Peyer's patch (tissue), 4 donors: Measurements from ENCODE around the gene GPR21. TPM values are rescaled to one million over a fixed set of nuclear protein-coding genes. Genes with fewer than 3 reads are reported as not detected.

Source experiments
- DNase-seq, 3 donors: peaks; one replicate each; pipeline ENCODE4 v3.0.0-alpha.2; 2017 to 2019
- H3K27ac ChIP-seq, 4 donors: fragments of 200-600 bp; sonication (generic); one replicate each; pipeline ENCODE4 v1.5.1; 2016 to 2019
- H3K27me3 ChIP-seq, 2 donors: fragments of 200-600 bp; sonication (generic); one replicate each; pipeline ENCODE4 v1.5.1; 2019
- H3K36me3 ChIP-seq, 3 donors: fragments of 200-600 bp; sonication (generic); one replicate each; pipeline ENCODE4 v1.5.1; 2016 to 2019
- H3K4me1 ChIP-seq, 4 donors: fragments of 200-600 bp; sonication (generic); one replicate each; pipeline ENCODE4 v1.5.1; 2016 to 2019
- H3K4me3 ChIP-seq, 4 donors: fragments of 200-600 bp; sonication (generic); 1 replicate in 3 of 4; 2 replicates in 1 of 4; pipeline ENCODE4 v1.5.1; 2016 to 2019; ENCODE audit warnings: mild to moderate bottlenecking in 1 of 4
- H3K9me3 ChIP-seq, 4 donors: fragments of 200-600 bp; sonication (generic); one replicate each; pipeline ENCODE4 v1.5.1; 2016 to 2019; ENCODE audit warnings: mild to moderate bottlenecking in 1 of 4
- POLR2A ChIP-seq, 2 donors: fragments of 450-650 bp; IDR thresholded peaks; one replicate each; pipeline ENCODE4 v1.5.1; 2017; ENCODE audit warnings: antibody characterized with exemption in 2 of 2, mild to moderate bottlenecking in 2 of 2, moderate library complexity in 2 of 2
- total RNA-seq, 4 donors: library from RNA; depleted of rRNA; stranded (reverse); fragments of >200 nt; gene quantifications; one replicate each; pipeline ENCODE4 v1.1.0, GENCODE V29; 2016
- TF ChIP-seq, protein P1 (sequence below), 6 experiments: fragments of 450-650 bp in 4 of 6; fragments of 200-600 bp in 2 of 6; sonication (generic) in 1 of 6; IDR thresholded peaks; one replicate each; pipeline ENCODE4 v1.5.1; 2017 to 2019; ENCODE audit warnings: antibody characterized with exemption in 6 of 6, mild to moderate bottlenecking in 3 of 6, moderate library complexity in 1 of 6

The GPR21 gene
- total RNA-seq, 4 donors from 2014 or later: 1.9 to 2.5 (median 1.9) TPM; not detected in 1

DNA sequence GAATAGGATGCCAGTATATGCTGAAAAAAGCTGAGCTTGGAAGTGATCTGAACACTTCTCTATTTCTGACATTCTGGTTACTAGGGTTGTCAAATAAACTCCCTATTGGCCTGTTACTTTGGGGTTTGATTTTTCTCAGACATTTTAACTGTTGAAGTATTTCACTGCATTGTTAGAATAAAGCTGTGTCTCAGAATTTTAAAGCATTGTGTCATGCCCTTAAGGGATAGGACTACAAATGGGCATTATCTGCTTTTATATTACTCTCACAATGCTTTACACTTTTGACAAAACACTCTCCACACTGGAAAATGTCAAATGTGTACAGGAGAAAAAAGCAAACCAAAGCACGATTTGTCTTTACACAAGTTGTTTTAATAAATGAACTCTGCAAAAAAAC is 16.8 kb upstream of the GPR21 start:
- no peak overlapping the region for H3K27ac ChIP-seq
- DNase-seq: no peak
- TF ChIP-seq, protein P1, sequence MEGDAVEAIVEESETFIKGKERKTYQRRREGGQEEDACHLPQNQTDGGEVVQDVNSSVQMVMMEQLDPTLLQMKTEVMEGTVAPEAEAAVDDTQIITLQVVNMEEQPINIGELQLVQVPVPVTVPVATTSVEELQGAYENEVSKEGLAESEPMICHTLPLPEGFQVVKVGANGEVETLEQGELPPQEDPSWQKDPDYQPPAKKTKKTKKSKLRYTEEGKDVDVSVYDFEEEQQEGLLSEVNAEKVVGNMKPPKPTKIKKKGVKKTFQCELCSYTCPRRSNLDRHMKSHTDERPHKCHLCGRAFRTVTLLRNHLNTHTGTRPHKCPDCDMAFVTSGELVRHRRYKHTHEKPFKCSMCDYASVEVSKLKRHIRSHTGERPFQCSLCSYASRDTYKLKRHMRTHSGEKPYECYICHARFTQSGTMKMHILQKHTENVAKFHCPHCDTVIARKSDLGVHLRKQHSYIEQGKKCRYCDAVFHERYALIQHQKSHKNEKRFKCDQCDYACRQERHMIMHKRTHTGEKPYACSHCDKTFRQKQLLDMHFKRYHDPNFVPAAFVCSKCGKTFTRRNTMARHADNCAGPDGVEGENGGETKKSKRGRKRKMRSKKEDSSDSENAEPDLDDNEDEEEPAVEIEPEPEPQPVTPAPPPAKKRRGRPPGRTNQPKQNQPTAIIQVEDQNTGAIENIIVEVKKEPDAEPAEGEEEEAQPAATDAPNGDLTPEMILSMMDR (IDR thresholded peaks at IDR 0.05): no peak
- no peak for TF ChIP-seq POLR2A (IDR thresholded peaks at IDR 0.05)
- H3K36me3 ChIP-seq: peaks cover 0 to 70% (median 0%) of the 10 kb centered on the region in 3 donors
- H3K4me3 ChIP-seq: no peak overlapping the region
- no peaks in the 10 kb centered on the region for H3K27me3 ChIP-seq
- H3K4me1 ChIP-seq: no peaks in the 10 kb centered on the region
- H3K9me3 ChIP-seq: no peaks in the 10 kb centered on the region

DNA sequence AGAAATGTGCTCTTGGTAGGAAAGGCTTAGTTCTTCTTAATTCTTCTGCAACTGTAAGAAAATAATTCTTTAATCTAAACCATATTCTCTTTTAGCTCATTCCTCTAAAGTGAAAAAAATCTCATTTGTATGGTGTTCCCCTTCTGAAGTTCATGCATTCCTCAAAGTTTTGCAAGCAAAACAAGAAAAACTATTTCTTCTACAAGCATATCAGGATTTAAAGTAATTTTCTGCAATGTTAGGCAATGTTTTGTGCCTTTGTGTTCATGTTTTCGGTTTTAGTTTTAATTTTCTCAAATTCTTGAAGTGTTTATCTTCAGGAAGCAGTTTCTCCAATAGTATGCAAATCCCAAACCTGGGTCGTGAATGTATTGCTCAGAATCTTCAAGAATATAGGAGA is 12.7 kb upstream of the GPR21 start:
- Histone ChIP-seq H3K9me3 (no peaks in the 10 kb centered on the region), H3K4me3 (no peak overlapping the region), H3K27me3 (no peaks in the 10 kb centered on the region), H3K4me1 (no peaks in the 10 kb centered on the region), H3K36me3 (peaks cover 0 to 60% (median 0%) of the 10 kb centered on the region in 3 donors), H3K27ac (no peak overlapping the region)
- no peak for DNase-seq
- TF ChIP-seq POLR2A (IDR thresholded peaks at IDR 0.05): no peak
- TF ChIP-seq, protein P1 (IDR thresholded peaks at IDR 0.05): no peak

DNA sequence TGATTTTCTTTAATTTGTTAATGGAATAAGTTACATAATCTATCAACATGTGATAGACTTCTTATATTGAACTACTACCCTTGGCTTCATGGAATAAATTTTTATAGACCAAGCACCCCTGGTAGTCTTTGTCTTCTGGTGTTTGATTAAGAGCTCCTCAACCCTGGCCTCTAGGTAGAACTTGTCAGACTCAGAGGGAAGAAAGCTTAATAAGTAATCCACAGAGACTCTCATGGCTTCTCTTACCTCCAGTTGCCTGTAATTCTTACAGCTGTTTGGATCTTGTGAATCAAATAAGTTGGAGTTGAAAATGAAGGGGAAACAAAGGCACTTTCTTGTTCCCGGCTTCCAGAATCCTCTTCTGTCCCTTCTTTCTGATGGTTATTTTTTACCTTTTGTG is 7.0 kb upstream of the GPR21 start:
- Histone ChIP-seq H3K36me3 (peaks cover 0 to 29% (median 0%) of the 10 kb centered on the region in 3 donors), H3K27me3 (no peaks in the 10 kb centered on the region), H3K4me3 (no peak overlapping the region), H3K27ac (no peak overlapping the region), H3K4me1 (no peaks in the 10 kb centered on the region), H3K9me3 (no peaks in the 10 kb centered on the region)
- DNase-seq: no peak
- TF ChIP-seq POLR2A (IDR thresholded peaks at IDR 0.05): no peak
- TF ChIP-seq, protein P1 (IDR thresholded peaks at IDR 0.05): no peak

DNA sequence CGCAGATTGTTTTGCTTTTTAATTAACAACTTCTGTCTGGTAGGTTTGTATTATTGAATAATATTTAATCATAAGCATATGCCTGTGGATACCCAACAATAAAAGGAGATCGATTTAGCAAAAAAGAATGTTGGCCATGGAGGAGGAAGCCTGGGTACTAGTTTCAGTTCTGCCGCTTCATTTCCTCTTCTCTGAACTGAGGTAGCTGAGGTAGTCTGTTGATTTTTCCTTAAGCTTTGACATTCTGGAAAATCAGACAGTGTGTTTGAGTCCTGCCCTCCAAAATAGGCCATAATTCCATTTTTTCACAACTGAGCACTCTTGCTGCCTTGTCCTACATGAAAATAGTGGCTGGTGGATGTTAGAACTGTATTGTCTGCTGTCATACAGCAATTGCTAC is 6.0 kb upstream of the GPR21 start:
- DNase-seq: no peak
- Histone ChIP-seq H3K36me3 (peaks cover 0 to 21% (median 0%) of the 10 kb centered on the region in 3 donors), H3K4me3 (no peak overlapping the region), H3K27me3 (no peaks in the 10 kb centered on the region), H3K9me3 (no peaks in the 10 kb centered on the region), H3K27ac (no peak overlapping the region), H3K4me1 (no peaks in the 10 kb centered on the region)
- TF ChIP-seq, protein P1 (IDR thresholded peaks at IDR 0.05): no peak
- no peak for TF ChIP-seq POLR2A (IDR thresholded peaks at IDR 0.05)

DNA sequence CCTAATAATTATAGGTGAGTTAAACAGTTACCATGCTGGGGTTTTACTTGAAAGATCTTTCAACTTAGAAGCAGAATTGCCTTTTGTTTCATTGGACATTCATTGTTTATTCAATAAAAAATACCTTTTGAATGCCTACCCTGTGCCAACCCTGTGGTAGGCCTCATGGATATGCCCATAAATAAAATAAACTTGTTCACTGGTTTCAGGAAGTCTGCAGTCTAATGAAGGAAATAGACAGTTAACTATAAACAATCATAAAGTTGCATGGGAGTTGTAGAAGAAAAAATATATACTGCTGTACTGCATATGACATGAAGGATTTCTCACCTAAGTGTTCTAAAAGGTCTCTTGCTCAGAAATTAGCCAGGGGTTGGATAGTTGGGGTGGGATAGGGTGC is 5.3 kb upstream of the GPR21 start:
- no peak overlapping the region for H3K27ac ChIP-seq
- no peaks in the 10 kb centered on the region for H3K9me3 ChIP-seq
- DNase-seq: no peak
- H3K36me3 ChIP-seq: peaks cover 0 to 18% (median 0%) of the 10 kb centered on the region in 3 donors
- no peak for TF ChIP-seq POLR2A (IDR thresholded peaks at IDR 0.05)
- TF ChIP-seq, protein P1 (IDR thresholded peaks at IDR 0.05): no peak
- no peak overlapping the region for H3K4me3 ChIP-seq
- no peaks in the 10 kb centered on the region for H3K4me1 ChIP-seq
- H3K27me3 ChIP-seq: no peaks in the 10 kb centered on the region

DNA sequence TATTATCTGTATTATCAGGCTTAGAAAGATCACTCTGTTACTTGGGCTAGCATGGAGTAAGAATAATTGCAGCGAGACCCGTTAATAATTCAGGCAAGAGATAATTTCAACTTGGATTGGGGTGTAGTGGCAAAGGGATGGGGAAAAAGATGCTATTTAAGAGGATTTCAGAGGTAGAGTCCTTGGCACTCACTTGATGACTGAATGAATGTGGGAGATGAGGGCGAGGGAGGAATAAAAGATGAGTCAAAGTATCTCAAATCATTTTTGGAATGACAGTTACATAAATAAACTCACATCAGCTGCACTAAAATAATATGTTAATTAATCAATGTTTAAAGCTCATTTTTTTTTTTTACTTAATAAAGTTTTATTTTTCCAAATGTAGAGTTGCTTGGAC is 4.5 kb upstream of the GPR21 start:
- H3K4me3 ChIP-seq: no peak overlapping the region
- H3K36me3 ChIP-seq: peaks cover 0 to 13% (median 0%) of the 10 kb centered on the region in 3 donors
- no peaks in the 10 kb centered on the region for H3K27me3 ChIP-seq
- no peaks in the 10 kb centered on the region for H3K4me1 ChIP-seq
- TF ChIP-seq, protein P1 (IDR thresholded peaks at IDR 0.05): no peak
- TF ChIP-seq POLR2A (IDR thresholded peaks at IDR 0.05): no peak
- H3K27ac ChIP-seq: no peak overlapping the region
- no peak for DNase-seq
- no peaks in the 10 kb centered on the region for H3K9me3 ChIP-seq
